ENCODE results near the gene PAXX. TPM values are rescaled to one million over a fixed set of nuclear protein-coding genes. Genes with fewer than 3 reads are reported as not detected.

The PAXX gene
- total RNA-seq, 2 donors from 2014 or later: 29.9 to 81.0 TPM

DNA sequence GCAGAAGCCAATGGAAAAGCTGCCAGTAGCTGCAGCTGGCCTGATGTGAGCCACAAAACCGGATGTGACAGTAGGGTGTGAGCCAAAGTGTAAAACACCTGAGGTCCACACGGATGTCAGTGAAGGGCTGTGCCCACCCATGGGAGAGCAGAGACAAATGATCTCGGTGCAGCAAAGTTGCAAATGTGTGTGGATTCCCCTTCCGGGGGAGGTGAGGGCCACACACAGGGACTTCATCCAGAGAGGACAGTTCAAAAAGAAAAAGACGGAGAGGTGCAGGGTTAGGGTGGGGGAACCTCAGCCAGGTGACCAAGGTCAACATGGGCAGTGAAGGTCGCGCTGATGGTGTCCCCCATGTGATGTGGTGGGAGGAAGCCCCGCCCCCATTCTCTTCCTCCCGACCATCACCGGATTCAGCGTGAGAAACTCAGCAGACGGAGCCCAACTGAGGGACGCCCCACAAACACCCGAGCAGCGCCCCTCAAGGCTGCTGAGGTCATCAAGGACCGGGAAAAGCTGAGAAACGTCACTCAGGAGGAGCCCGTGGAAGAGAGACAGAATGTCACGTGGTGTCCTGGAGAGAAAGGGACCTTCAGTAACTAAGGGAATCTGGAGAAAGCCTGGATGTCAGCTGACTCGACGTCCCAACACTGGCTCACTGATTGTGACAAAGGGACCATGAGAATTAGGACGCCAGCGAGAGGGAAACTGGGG lies 26.3 kb upstream of the PAXX start:
- H3K4me3 ChIP-seq: no peak overlapping the region
- H3K27ac ChIP-seq: no peak overlapping the region
- no peak overlapping the region for H3K9ac ChIP-seq (ENCODE audit: low read depth in 2 of 2, low read length in 2 of 2)
- intact Hi-C loops (cut with DNase I): no loop called here
- H3K4me1 ChIP-seq: no peaks in the 10 kb centered on the region
- H3K9me3 ChIP-seq: no peaks in the 10 kb centered on the region
- TF ChIP-seq, protein P1, sequence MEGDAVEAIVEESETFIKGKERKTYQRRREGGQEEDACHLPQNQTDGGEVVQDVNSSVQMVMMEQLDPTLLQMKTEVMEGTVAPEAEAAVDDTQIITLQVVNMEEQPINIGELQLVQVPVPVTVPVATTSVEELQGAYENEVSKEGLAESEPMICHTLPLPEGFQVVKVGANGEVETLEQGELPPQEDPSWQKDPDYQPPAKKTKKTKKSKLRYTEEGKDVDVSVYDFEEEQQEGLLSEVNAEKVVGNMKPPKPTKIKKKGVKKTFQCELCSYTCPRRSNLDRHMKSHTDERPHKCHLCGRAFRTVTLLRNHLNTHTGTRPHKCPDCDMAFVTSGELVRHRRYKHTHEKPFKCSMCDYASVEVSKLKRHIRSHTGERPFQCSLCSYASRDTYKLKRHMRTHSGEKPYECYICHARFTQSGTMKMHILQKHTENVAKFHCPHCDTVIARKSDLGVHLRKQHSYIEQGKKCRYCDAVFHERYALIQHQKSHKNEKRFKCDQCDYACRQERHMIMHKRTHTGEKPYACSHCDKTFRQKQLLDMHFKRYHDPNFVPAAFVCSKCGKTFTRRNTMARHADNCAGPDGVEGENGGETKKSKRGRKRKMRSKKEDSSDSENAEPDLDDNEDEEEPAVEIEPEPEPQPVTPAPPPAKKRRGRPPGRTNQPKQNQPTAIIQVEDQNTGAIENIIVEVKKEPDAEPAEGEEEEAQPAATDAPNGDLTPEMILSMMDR (IDR thresholded peaks at IDR 0.05): no peak
- H3K27me3 ChIP-seq: no peaks in the 10 kb centered on the region
- DNase-seq: no peak
- H3K36me3 ChIP-seq: no peaks in the 10 kb centered on the region

DNA sequence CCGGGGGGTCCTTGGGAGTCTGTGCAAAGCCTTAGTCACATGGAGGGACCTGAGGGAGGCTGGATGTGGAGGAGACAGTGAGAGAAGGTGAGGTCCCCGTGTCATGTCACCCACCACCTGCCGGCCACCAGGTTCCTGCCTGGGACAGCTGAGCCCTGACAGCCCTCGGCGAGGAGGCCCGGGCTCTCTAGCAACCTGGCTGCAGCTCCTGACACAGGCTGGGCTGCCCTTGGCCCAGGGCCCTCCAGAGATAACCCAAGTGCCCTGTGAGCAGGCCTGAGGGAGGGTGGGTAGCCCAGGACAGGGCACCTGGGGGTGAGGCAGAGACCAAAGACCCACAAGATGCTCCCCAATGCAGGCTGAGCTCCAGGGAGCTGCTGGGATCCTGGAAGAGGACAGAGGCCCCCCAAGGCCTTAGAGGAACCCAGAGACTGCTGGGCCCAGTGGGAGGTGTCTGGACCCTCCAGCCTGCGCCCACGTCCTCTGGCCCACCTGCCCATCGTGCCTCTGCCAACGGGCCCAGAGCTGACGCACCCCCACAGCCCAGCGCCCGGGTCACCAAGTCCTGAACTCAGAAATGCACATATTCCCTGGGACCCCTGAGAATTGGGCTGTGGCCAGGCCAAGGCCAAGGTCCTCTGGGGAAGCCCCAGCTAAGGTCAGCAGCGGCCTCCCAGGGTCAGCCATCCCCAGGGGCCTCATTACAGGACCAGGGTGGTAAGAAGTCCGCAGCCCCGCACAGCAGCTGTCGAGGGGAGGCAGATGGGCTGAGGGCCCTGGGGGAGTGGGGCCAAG lies 23.7 kb upstream of the PAXX start:
- no peak overlapping the region for H3K27ac ChIP-seq
- intact Hi-C loops (cut with DNase I): no loop called here
- DNase-seq: no peak
- no peak overlapping the region for H3K9ac ChIP-seq (ENCODE audit: low read depth in 2 of 2, low read length in 2 of 2)
- H3K4me3 ChIP-seq: no peak overlapping the region
- H3K9me3 ChIP-seq: no peaks in the 10 kb centered on the region
- H3K27me3 ChIP-seq: no peaks in the 10 kb centered on the region
- TF ChIP-seq, protein P1 (IDR thresholded peaks at IDR 0.05): no peak
- no peaks in the 10 kb centered on the region for H3K36me3 ChIP-seq
- no peaks in the 10 kb centered on the region for H3K4me1 ChIP-seq

DNA sequence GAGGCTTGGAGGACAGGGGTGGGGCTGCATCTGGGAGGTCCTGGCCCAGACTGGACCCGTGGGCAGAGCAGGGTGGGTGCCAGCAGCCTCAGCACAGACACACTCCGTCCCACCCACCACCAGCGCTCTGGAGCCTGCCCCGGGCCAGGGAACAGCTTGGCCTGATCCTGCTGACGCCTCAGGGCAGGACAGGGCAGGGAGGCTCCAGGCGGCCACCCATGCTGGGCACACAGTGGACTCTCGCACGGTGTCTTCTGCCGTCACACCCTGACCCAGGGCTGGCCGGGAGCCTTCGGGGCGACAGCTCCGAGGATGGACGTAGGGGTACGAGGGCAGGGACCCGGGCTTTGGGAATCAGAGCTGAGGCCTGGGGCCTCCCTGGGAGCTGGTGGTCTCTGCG lies 23.1 kb upstream of the PAXX start:
- intact Hi-C loops (cut with DNase I): no loop called here
- Histone ChIP-seq H3K4me3 (no peak overlapping the region), H3K27ac (no peak overlapping the region), H3K36me3 (no peaks in the 10 kb centered on the region), H3K9me3 (no peaks in the 10 kb centered on the region), H3K27me3 (no peaks in the 10 kb centered on the region), H3K9ac (ENCODE audit: low read depth in 2 of 2, low read length in 2 of 2) (no peak overlapping the region), H3K4me1 (no peaks in the 10 kb centered on the region)
- TF ChIP-seq, protein P1 (IDR thresholded peaks at IDR 0.05): no peak
- no peak for DNase-seq

DNA sequence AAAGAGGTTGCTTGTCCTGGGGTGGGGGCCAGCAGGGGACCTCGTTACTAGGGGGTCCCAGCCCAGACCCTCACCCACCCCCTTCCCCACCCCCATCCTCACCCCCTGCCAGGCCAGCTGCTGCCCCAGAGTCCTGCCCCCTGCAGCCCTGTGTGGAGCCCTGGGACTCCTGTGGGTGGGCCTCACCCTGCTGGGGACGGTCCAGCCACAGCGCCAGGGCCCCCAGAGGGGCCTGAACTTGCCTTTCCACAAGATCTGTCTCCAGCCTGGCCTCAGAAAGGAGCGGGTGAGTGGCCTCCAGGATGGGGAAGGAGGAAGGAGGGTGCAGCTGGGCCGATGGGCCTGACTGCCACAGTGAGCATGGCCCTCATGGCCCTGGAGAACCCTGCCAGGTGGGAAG lies 22.4 kb upstream of the PAXX start:
- intact Hi-C loops (cut with DNase I): no loop called here
- DNase-seq: no peak
- Histone ChIP-seq H3K27ac (no peak overlapping the region), H3K9ac (ENCODE audit: low read depth in 2 of 2, low read length in 2 of 2) (no peak overlapping the region), H3K9me3 (no peaks in the 10 kb centered on the region), H3K27me3 (no peaks in the 10 kb centered on the region), H3K4me1 (no peaks in the 10 kb centered on the region), H3K4me3 (no peak overlapping the region), H3K36me3 (no peaks in the 10 kb centered on the region)
- TF ChIP-seq, protein P1 (IDR thresholded peaks at IDR 0.05): no peak

DNA sequence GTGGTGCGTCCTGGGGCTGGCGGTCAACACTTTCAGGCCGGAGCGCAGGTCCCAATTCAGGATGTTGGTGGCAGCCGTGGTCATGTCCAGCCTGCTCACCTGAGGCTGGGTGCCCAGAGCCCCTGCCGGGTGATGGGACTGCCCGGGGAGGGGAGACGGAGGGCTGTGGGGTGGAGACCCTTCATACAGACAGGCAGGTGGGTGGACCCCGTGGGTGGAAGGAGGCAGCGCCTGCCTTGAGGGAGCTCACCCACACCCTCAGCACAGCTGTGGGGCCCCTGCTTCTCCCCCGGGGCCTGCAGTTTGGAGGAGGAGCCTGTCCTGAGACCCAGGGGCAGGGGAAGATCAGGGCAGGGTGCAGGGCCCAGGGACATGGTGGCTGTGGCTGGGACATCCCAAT lies 21.9 kb upstream of the PAXX start:
- no peaks in the 10 kb centered on the region for H3K4me1 ChIP-seq
- DNase-seq: no peak
- no peaks in the 10 kb centered on the region for H3K27me3 ChIP-seq
- H3K4me3 ChIP-seq: no peak overlapping the region
- H3K27ac ChIP-seq: no peak overlapping the region
- intact Hi-C loops (cut with DNase I): no loop called here
- TF ChIP-seq, protein P1 (IDR thresholded peaks at IDR 0.05): no peak
- no peaks in the 10 kb centered on the region for H3K9me3 ChIP-seq
- H3K9ac ChIP-seq (ENCODE audit: low read depth in 2 of 2, low read length in 2 of 2): no peak overlapping the region
- H3K36me3 ChIP-seq: no peaks in the 10 kb centered on the region

Data from colonic mucosa (tissue), 4 donors.